CD4-positive, alpha-beta T cell (primary cell): ENCODE measurements around the gene CFAP100. TPM values are rescaled to one million over a fixed set of nuclear protein-coding genes. Genes with fewer than 3 reads are reported as not detected.

Experiments used
- ATAC-seq: fragments of 200-7000 bp; cut with Tn5 transposase; one replicate; pipeline ENCODE4 v1.10.0; 2022; ENCODE audit warnings: mild to moderate bottlenecking; ENCODE audit not compliant: poor library complexity
- CTCF ChIA-PET: fragments of 350-600 bp; sonication (Branson Sonifier 250); formaldehyde crosslinking; loops from one replicate; lab custom pipeline; 2021; ENCODE audit warnings: antibody characterized with exemption, inconsistent platforms; lab: Charles Lee
- POLR2A ChIA-PET: fragments of 350-600 bp; sonication (Branson Sonifier 250); formaldehyde crosslinking; loops from one replicate; lab custom pipeline; 2021; ENCODE audit warnings: antibody characterized with exemption, inconsistent platforms; lab: Charles Lee
- DNase-seq, 14 experiments: peaks; one replicate each; pipeline ENCODE4 v3.0.0-alpha.2; 2013 to 2020; ENCODE audit warnings: mixed read lengths in 2 of 14
- H3K27ac ChIP-seq, 2 donors: one replicate each; pipeline versions ENCODE4 v1.5.1 to v1.7.0; 2013; ENCODE audit warnings: low read length in 2 of 2, low read depth in 1 of 2, mild to moderate bottlenecking in 1 of 2
- H3K27me3 ChIP-seq, 2 experiments: 1 replicate in 1 of 2; 2 replicates in 1 of 2; pipeline versions ENCODE4 v1.6.1 to v1.7.0; 2013; ENCODE audit warnings: low read length in 2 of 2, control low read depth in 1 of 2, mild to moderate bottlenecking in 1 of 2, moderate library complexity in 1 of 2; ENCODE audit not compliant: insufficient read depth in 2 of 2, control insufficient read depth in 1 of 2
- H3K36me3 ChIP-seq: one replicate; pipeline ENCODE4 v1.6.1; 2013; ENCODE audit warnings: low read length, control low read depth; ENCODE audit not compliant: insufficient read depth
- H3K4me1 ChIP-seq: one replicate; pipeline ENCODE4 v1.6.1; 2013; ENCODE audit warnings: low read length, control low read depth; ENCODE audit not compliant: insufficient read depth
- H3K4me3 ChIP-seq: one replicate; pipeline ENCODE4 v1.5.1; 2013; ENCODE audit warnings: mild to moderate bottlenecking, low read length, moderate library complexity
- H3K9me3 ChIP-seq, 2 experiments: 1 replicate in 1 of 2; 2 replicates in 1 of 2; pipeline versions ENCODE4 v1.6.1 to v1.7.0; 2013; ENCODE audit warnings: low read length in 2 of 2, mild to moderate bottlenecking in 2 of 2, control low read depth in 1 of 2, moderate library complexity in 1 of 2; ENCODE audit not compliant: control insufficient read depth in 1 of 2, insufficient read depth in 1 of 2
- H3K27ac Mint-ChIP-seq: one replicate; pipeline ENCODE4 v1.8.0; 2020; ENCODE audit warnings: mixed read lengths
- H3K27me3 Mint-ChIP-seq: one replicate; pipeline ENCODE4 v1.8.0; 2021; ENCODE audit warnings: mixed read lengths
- H3K36me3 Mint-ChIP-seq: one replicate; pipeline ENCODE4 v1.8.0; 2021; ENCODE audit warnings: low read depth, mixed read lengths
- H3K4me1 Mint-ChIP-seq: one replicate; pipeline ENCODE4 v1.8.0; 2021; ENCODE audit warnings: low read depth, mixed read lengths
- H3K4me3 Mint-ChIP-seq: one replicate; pipeline ENCODE4 v1.8.0; 2020; ENCODE audit warnings: mild to moderate bottlenecking, mixed read lengths
- H3K9me3 Mint-ChIP-seq: one replicate; pipeline ENCODE4 v1.8.0; 2020; ENCODE audit warnings: mixed read lengths
- intact Hi-C, 2 experiments: fragments of 100-400 bp; cut with DNase I in 1 of 2; cut with micrococcal nuclease in 1 of 2; formaldehyde crosslinking; loops; one replicate each; pipeline versions ENCODE4 v1.15.1 to v1.9.0; 2023 to 2025; cut with DNase I, micrococcal nuclease
- total RNA-seq, 174 experiments: library from RNA in 2 of 174; stranded (reverse) in 2 of 174; gene quantifications; one replicate each; pipeline ENCODE4 v1.2.3 and lab custom pipeline; 2021 to 2026
- TF ChIP-seq, protein P1 (sequence below): fragments of 200-600 bp; IDR thresholded peaks from one replicate; pipeline ENCODE4 v1.8.0; 2022; ENCODE audit warnings: antibody characterized with exemption, mild to moderate bottlenecking

CFAP100 gene
- total RNA-seq, 2 experiments from 2014 or later, result not detected

GRCh38 chr3:126475413-126476114, 80.9 kb downstream of the CFAP100 start, which contains the start of gene ZXDC:
Gene ZXDC (minus strand): TSS chr3:126475891. CDS start chr3:126475865, 26 bp downstream.
- peak within 1 kb of the TSS; percentile 94 for H3K27ac Mint-ChIP-seq
- intact Hi-C loops, result loop anchor here (2.0 to 10.0 kb wide), 13 partner anchors 118 to 1751 kb away; partner anchors contain the start of genes ABTB1 (in 1 of the 2), CHCHD6 (in 1 of the 2), EEFSEC (in 1 of the 2) and HEG1 (in 1 of the 2)
- peaks cover 51% of the 10 kb centered on the region for H3K4me1 Mint-ChIP-seq
- H3K27me3 Mint-ChIP-seq, result no peaks in the 10 kb centered on the region
- no peaks in the 10 kb centered on the region for H3K9me3 Mint-ChIP-seq
- ATAC-seq (peak; percentile 75), DNase-seq (peak; percentile 80 to 97 (median 94))
- H3K4me3 ChIP-seq, result peak within 1 kb of the TSS; percentile 74
- TF ChIP-seq, protein P1, sequence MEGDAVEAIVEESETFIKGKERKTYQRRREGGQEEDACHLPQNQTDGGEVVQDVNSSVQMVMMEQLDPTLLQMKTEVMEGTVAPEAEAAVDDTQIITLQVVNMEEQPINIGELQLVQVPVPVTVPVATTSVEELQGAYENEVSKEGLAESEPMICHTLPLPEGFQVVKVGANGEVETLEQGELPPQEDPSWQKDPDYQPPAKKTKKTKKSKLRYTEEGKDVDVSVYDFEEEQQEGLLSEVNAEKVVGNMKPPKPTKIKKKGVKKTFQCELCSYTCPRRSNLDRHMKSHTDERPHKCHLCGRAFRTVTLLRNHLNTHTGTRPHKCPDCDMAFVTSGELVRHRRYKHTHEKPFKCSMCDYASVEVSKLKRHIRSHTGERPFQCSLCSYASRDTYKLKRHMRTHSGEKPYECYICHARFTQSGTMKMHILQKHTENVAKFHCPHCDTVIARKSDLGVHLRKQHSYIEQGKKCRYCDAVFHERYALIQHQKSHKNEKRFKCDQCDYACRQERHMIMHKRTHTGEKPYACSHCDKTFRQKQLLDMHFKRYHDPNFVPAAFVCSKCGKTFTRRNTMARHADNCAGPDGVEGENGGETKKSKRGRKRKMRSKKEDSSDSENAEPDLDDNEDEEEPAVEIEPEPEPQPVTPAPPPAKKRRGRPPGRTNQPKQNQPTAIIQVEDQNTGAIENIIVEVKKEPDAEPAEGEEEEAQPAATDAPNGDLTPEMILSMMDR, result no peak
- H3K36me3 Mint-ChIP-seq, result peaks cover 38% of the 10 kb centered on the region
- H3K4me1 ChIP-seq, result peaks cover 41% of the 10 kb centered on the region
- peak within 1 kb of the TSS; percentile 23 to 77 for H3K27ac ChIP-seq
- peak within 1 kb of the TSS; percentile 95 for H3K4me3 Mint-ChIP-seq
- H3K27me3 ChIP-seq, result no peaks in the 10 kb centered on the region
- ChIA-PET CTCF (interaction anchor here (1.4 kb wide), 1 partner anchor 10 kb away, joined by 4 read pairs; no protein-coding TSS in a partner anchor), POLR2A (interaction anchor here (0.6 to 2.6 kb wide), 6 partner anchors 23 to 1473 kb away, joined by 3 to 7 read pairs (median 4); partner anchors contain the start of genes KLF15 and SLC41A3)
- peaks cover 21% of the 10 kb centered on the region for H3K36me3 ChIP-seq
- H3K9me3 ChIP-seq, result no peaks in the 10 kb centered on the region

DNA sequence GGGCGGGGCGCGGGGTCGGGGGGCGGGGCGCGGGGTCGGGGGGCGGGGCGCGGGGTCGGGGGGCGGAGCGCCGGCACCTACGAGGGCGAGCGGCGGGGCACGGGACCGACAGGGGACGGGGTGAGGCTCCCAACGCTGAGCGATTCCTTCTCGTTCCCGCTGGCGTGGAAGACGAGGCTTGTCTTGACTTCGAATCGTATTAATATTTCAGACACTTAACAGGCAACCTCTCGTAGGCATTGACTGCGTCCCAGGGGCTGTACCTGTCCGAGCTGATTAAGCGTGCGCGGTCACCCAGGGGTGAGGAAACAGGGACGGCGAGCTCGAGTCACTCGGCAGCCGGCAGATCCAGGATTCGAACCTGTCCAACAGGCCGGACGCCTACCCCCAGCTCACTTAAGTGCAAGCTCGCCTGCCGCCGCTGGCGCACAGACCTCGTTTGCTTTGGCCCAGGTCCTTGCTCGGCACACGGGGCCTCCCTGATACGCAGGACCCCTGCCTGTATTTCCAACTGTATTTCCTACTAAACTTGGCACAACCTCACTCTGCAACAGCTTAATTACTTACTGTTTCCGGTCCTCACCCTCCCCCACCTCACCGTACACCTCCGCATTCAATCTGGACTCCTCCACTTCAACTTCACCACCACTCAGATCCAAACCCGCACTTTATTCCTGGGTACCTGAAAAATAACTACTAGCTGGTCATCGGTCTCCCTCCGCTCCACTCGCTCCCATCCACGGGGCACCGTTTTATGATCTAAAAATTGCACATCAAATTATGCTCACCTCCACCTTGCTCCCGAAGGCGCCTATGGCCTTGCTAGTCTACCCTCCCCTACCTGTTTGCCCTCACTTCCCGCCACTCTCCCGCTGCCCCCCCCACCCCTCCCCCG, 81.7 kb downstream of the CFAP100 start:
- peak overlapping the region; percentile 23 to 77 for H3K27ac ChIP-seq
- H3K27me3 ChIP-seq, result no peaks in the 10 kb centered on the region
- H3K4me1 ChIP-seq, result peaks cover 41% of the 10 kb centered on the region
- intact Hi-C loops, result loop anchor here (1.0 to 10.0 kb wide), 14 partner anchors 119 to 1752 kb away; partner anchors contain the start of genes ABTB1 (in 1 of the 2), CHCHD6 (in 1 of the 2), EEFSEC (in 1 of the 2) and HEG1 (in 1 of the 2)
- Mint-ChIP-seq H3K27me3 (no peaks in the 10 kb centered on the region), H3K27ac (peak overlapping the region; percentile 78), H3K4me1 (peaks cover 43% of the 10 kb centered on the region), H3K9me3 (no peaks in the 10 kb centered on the region), H3K4me3 (peak overlapping the region; percentile 90), H3K36me3 (peaks cover 29% of the 10 kb centered on the region)
- POLR2A ChIA-PET, result interaction anchor here (0.6 to 2.6 kb wide), 4 partner anchors 24 to 392 kb away, joined by 3 to 7 read pairs (median 5); partner anchors contain the start of genes KLF15 and SLC41A3
- H3K9me3 ChIP-seq, result no peaks in the 10 kb centered on the region
- CTCF ChIA-PET, result interaction anchor here (1.0 kb wide), 1 partner anchor 392 kb away, joined by 3 read pairs; the partner anchor contains the start of gene SLC41A3
- ATAC-seq (peak; percentile 37), DNase-seq (peak in 1 of 14 experiments; percentile 16)
- peaks cover 13% of the 10 kb centered on the region for H3K36me3 ChIP-seq
- TF ChIP-seq, protein P1, result no peak
- peak overlapping the region; percentile 74 for H3K4me3 ChIP-seq

- no peaks in the 10 kb centered on the region for H3K9me3 ChIP-seq
- CTCF ChIA-PET, result interaction anchor here (1.0 kb wide), 1 partner anchor 393 kb away, joined by 3 read pairs; the partner anchor contains the start of gene SLC41A3
- POLR2A ChIA-PET, result interaction anchor here (2.6 kb wide), 1 partner anchor 120 kb away, joined by 7 read pairs; the partner anchor contains the start of gene KLF15
- no peaks in the 10 kb centered on the region for H3K27me3 ChIP-seq
- Mint-ChIP-seq H3K4me3 (peak overlapping the region; percentile 89), H3K36me3 (peaks cover 24% of the 10 kb centered on the region), H3K27ac (peak overlapping the region; percentile 78), H3K27me3 (no peaks in the 10 kb centered on the region), H3K9me3 (no peaks in the 10 kb centered on the region), H3K4me1 (peaks cover 40% of the 10 kb centered on the region)
- peak in 1 of 14 experiments; percentile 31 for DNase-seq
- TF ChIP-seq, protein P1, result no peak
- H3K4me1 ChIP-seq, result peaks cover 38% of the 10 kb centered on the region
- no peak overlapping the region for H3K27ac ChIP-seq
- peaks cover 10% of the 10 kb centered on the region for H3K36me3 ChIP-seq
- no peak for ATAC-seq
- H3K4me3 ChIP-seq, result no peak overlapping the region
- intact Hi-C loops, result loop anchor here (1.0 to 10.0 kb wide), 14 partner anchors 120 to 1752 kb away; partner anchors contain the start of genes ABTB1 (in 1 of the 2), CHCHD6 (in 1 of the 2), EEFSEC (in 1 of the 2) and HEG1 (in 1 of the 2)
Measured at GRCh38 chr3:126477061-126477380, 82.3 kb downstream of the CFAP100 start.
